AG10803 (cell line): Measurements from ENCODE around the gene CHAC1.

Source experiments
- DNase-seq: peaks from one replicate; pipeline ENCODE4 v3.0.0; 2010; ENCODE audit warnings: low read depth
- H3K4me3 ChIP-seq: 2 replicates; pipeline ENCODE4 v1.5.1; 2011; ENCODE audit warnings: mild to moderate bottlenecking, low read length, control low read depth
- CTCF ChIP-seq: conservative IDR thresholded peaks from 2 replicates; pipeline ENCODE4 v1.5.1; 2011; ENCODE audit warnings: mild to moderate bottlenecking, low read length, control low read depth, inconsistent platforms

CHAC1 gene

GRCh38 chr15:40909662-40910630 lies 43.3 kb upstream of the CHAC1 start:
- H3K4me3 ChIP-seq: peak overlapping the region; percentile 20; the same call in 1 of the 2 replicates
- TF ChIP-seq CTCF: no peak
- DNase-seq: peak; percentile 83

- no peak overlapping the region for H3K4me3 ChIP-seq
- DNase-seq: no peak
- no peak for TF ChIP-seq CTCF
Measured at GRCh38 chr15:40911141-40911540, 42.1 kb upstream of the CHAC1 start.

GRCh38 chr15:40911693-40912092 lies 41.6 kb upstream of the CHAC1 start:
- TF ChIP-seq CTCF: no peak
- no peak overlapping the region for H3K4me3 ChIP-seq
- DNase-seq: no peak

GRCh38 chr15:40912478-40912877 lies 40.8 kb upstream of the CHAC1 start:
- DNase-seq: no peak
- H3K4me3 ChIP-seq: no peak overlapping the region
- TF ChIP-seq CTCF: no peak

GRCh38 chr15:40914013-40914412 lies 39.3 kb upstream of the CHAC1 start:
- no peak for TF ChIP-seq CTCF
- no peak overlapping the region for H3K4me3 ChIP-seq
- DNase-seq: no peak

GRCh38 chr15:40914486-40914885 lies 38.8 kb upstream of the CHAC1 start:
- no peak overlapping the region for H3K4me3 ChIP-seq
- no peak for DNase-seq
- no peak for TF ChIP-seq CTCF

GRCh38 chr15:40915116-40915661 lies 38.1 kb upstream of the CHAC1 start:
- TF ChIP-seq CTCF: no peak
- DNase-seq: no peak
- H3K4me3 ChIP-seq: no peak overlapping the region
